Stimulated activated CD8-positive, alpha-beta memory T cell treated with anti-CD3 and anti-CD28 coated beads, Interleukin-12 subunit alpha, Interleukin-12 subunit beta, amount 100 ng/mL, for 24 hours (primary cell): ENCODE measurements around the gene C16orf78.

Experiments
- DNase-seq: peaks from one replicate; pipeline ENCODE4 v3.0.0-alpha.2; 2020; ENCODE audit errors: extremely low read depth

C16orf78 gene

GRCh38 chr16:49373504-49373903 is at the start of gene C16orf78:
C16orf78 (plus strand) TSS chr16:49373804; CDS start chr16:49373940, 136 bp downstream.
- DNase-seq, result no peak

DNA sequence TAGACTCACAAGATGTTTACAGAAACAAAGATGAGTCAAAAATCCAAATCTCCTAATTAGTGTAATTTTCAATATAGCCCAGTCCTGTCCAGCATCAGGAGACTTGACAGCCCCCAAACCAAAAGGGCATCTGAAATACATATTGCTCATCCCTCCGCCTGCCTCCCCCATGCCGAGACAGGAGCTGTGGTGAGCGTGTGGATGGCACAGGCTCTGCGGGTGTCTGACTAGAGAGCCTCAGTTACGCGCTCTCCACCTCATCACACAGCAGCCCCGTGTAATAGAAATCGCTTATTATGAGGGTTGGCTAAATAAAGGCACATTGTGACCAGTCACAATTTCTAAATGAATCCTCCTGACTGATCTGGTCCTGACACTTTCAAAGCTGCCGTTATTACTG is 48.9 kb upstream of the C16orf78 start:
- no peak for DNase-seq

GRCh38 chr16:49327466-49327865 is 46.1 kb upstream of the C16orf78 start:
- DNase-seq, result no peak

GRCh38 chr16:49328325-49328724 is 45.3 kb upstream of the C16orf78 start:
- DNase-seq, result no peak

GRCh38 chr16:49330562-49331201 is 42.9 kb upstream of the C16orf78 start:
- DNase-seq, result no peak

- no peak for DNase-seq
Measured at GRCh38 chr16:49332589-49333258, 40.9 kb upstream of the C16orf78 start.

DNA sequence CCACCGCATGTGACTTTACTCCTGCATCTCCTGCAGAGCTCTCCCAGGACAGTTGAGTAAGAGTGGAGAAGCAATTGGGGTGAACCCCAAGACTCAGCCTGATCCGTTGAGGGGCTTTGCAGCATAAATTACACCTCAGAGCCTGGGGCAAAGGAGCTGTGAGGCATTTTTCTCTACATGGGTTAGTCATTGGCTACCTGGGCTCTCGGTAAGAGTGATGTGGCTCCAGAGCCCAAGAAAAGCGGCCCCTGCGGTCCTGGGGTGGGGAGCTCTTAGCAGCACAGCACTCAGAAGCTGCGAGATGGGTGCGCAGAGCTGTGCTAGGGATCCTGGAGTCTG is 40.4 kb upstream of the C16orf78 start:
- no peak for DNase-seq

DNA sequence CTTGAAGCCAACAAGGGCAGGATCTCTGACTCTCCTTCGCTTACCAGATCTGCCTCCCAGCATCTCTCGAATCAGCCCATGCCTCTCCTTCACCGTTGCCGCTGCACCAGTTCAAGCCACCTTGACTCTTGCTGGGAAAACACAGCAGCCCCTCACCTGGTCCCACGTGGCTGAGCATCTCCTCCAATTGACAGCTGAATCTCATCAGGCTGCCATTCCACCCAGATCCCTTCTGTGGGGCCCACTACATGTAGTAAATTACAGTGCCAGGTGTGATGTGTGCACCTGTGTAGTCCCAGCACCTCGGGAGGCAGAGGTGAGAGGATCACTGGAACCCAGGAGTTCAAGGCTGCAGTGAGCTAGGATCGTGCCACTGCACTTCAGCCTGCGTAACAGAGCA is 37.8 kb upstream of the C16orf78 start:
- no peak for DNase-seq

- no peak for DNase-seq
Measured at GRCh38 chr16:49336581-49336980, 37.0 kb upstream of the C16orf78 start.

DNA sequence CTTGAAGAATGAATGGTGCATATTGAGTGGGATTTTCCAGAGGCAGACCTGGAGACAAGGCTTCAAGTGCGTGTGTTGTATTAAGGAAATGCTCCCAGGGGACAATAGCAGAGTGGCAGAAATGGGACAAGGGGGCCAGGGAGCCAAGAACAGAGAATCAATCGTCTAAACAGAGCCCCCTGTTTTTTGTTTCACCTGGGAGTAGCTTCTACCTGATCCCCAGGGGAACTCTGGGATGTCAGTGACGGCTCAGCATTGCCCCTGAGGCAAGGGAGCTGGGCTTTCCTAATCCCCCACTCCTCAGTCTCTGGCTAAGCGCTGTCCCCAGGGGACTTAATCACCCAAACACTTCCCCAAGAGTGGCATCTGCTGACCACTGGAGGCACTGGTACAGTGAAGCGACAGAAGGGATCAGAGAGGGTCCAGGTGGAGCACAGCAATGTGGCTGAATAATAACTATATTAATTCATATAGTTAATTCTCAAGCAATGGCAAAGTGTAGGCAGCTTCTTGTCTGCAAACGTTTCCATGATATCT is 35.7 kb upstream of the C16orf78 start:
- DNase-seq, result no peak

- DNase-seq, result no peak
Measured at GRCh38 chr16:49338611-49339265, 34.9 kb upstream of the C16orf78 start.

GRCh38 chr16:49340466-49340865 is 33.1 kb upstream of the C16orf78 start:
- no peak for DNase-seq

DNA sequence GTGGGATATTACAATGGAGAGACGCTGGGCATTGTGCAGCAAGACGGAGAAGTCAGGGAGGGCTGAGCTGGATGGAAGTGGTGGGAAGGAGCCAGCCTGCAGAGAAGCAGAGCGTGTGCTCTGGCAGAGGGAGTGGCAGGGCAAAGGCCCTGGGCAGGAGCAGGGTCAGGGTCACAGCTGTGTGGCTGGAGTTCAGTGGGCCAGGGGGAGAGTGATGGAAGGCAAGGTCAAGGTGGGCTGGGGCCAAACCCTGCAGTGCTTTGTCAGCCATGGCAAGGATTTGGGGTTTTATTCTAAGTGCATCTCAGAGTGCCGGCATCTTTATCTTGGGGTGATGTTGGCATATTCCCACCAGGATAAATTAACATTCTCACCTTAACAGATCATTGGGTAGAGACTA is 31.9 kb upstream of the C16orf78 start:
- DNase-seq, result no peak

DNA sequence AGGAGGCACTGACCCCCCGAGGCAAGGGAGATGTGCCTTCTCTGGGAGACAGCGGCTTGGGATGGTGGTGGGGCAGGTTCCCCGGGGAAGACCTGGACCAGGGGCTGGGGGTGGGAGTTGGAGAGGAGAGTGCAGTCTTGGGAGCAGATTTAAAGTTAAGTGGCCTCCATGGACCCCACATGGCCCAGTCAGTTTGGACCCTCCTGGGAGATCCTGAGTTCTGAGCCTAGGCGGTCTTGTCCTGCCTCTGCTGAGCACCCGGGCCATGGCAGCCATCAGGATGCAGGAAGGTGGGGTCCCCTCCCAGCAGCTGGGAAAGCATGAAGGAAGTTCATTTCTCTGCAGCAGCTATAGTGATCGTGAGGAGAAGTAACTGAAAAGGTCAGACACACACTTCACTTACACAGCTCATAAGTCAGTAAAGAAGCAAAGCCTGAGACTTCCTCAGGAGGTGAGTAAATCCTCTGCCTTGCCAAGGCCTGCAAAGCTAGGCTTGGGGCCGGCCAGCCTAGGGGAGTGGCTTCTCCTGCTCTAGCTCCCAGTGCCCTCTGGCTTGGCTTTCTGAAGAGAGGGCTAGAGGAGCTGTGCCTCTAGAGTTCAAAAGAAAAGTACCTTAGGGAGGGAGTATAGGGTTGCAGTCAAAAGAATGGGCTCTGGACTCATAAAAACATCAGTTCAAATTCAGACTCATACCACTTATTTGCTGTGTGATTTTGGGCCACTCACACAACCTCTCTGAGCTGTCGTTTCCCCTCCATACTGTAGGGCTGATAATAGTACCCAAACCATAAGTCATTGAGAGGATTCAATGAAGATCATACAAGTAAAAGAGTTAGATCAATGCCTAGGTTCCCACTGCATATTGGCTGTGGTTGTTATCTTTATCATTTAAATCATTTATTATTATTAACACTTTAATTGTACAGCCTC is 31.0 kb upstream of the C16orf78 start:
- no peak for DNase-seq

- DNase-seq, result no peak
Measured at GRCh38 chr16:49343291-49343690, 30.3 kb upstream of the C16orf78 start.

DNA sequence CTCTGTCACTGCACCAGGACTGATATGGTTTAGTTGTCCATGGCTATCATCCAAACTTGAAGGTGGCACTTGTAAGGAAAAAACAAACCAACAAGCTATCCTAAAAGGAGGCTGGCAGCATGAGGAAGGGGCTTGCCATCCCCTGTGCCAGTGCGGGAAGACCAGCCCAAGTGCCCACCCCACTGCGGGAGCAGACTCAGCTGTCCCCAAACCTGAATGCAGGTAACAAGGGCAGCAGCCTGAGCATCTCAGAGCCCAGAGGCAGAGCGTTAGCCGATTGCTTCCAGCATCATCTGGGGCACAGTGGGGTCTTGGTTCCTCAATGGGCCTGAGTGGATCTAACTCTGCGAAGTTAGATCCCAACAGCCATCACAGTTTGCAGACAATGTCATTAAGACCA is 29.2 kb upstream of the C16orf78 start:
- no peak for DNase-seq

- DNase-seq, result no peak
Measured at GRCh38 chr16:49345829-49346228, 27.8 kb upstream of the C16orf78 start.

DNA sequence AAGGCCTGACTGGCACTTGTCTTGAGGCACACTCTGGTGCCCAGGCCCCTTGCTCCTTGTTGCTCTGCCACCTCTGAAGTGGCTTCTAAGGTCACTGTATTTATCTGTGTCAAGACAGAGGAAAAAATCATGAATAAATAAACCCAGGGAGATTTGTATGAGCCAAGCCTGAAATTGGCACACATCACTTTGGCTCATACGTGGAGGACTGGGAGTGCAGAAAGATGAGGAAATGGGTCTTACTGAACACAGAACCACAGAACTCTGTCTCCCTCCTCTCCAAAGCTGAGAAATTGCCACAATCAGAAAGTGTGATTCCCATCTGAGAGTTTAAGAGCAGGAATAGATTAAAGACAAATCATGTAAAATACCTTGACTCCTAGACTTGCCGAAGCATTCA is 27.1 kb upstream of the C16orf78 start:
- DNase-seq, result no peak

- DNase-seq, result no peak
Measured at GRCh38 chr16:49347476-49347875, 26.1 kb upstream of the C16orf78 start.

DNA sequence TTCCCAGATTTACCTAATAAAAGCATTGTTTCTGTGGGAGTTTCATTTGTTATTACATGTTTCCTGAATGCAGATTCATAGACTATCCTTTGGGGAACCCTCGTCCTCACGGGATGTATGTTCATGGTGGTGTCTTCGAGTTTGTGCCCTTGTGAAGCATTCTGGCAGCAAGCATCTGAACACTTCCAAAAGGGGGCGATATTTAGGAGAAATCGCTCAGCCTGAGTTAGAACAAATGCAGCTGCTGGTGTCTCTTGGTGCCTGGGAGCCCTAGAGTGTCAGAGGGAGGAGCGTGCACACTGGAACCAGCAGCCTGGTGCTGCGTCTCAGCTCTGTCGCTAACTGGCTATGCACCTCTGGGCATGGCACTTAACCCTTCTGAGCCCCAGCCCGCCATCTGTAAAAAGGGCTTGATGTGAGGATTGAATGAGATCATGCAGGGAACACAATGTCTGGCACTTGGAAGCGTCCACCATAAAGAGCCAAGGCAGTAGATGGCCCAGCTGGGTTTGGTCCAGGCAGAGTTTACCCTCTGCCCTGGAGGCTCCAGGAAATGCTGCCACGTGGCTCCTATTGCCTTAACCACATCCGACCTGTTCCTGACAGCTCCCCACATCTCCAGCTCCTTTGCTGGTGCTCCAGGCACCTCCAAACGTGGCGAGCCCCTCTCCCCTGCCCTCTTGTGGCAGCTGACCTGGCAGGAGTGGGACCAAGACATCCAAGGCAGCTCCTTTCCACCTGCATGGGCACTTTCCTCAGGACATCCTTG is 25.0 kb upstream of the C16orf78 start:
- DNase-seq, result no peak
